ENCODE measurements around the gene KRTAP19-3. TPM values are rescaled to one million over a fixed set of nuclear protein-coding genes. Genes with fewer than 3 reads are reported as not detected.

KRTAP19-3 gene
- not detected in 2 replicates for total RNA-seq

GRCh38 chr21:30491963-30492428 is at the start of gene KRTAP19-3:
KRTAP19-3 (minus strand) TSS chr21:30492013; CDS start chr21:30491957, 56 bp downstream.

DNA sequence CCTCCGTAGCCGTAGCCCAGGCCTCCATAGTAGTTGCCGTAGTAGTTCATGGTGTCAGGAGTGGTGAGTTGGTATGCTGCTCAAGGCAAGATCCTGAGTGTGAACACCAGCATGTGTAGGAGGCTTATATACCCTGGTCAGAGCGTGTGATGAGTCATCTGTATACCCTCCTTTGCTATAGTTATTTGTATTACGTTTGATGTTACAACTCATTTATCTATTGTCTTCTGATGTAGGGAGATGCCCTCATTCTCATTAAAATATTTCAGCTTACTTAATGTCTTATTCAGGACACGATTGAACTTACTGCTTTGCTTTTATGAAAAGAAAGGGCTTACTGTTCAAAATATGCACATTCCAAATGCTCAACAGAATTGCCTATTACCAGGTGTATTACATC is 10.2 kb upstream of the KRTAP19-3 start, which contains the start of gene KRTAP19-5:
KRTAP19-5 (minus strand) TSS at position 101 of the 400 bp plus-strand sequence; CDS start at position 50, 51 bp downstream.

GRCh38 chr21:30497065-30497464 is 5.3 kb upstream of the KRTAP19-3 start, which contains the start of gene KRTAP19-4:
KRTAP19-4 (minus strand) TSS chr21:30497165; CDS start chr21:30497110, 55 bp downstream.

DNA sequence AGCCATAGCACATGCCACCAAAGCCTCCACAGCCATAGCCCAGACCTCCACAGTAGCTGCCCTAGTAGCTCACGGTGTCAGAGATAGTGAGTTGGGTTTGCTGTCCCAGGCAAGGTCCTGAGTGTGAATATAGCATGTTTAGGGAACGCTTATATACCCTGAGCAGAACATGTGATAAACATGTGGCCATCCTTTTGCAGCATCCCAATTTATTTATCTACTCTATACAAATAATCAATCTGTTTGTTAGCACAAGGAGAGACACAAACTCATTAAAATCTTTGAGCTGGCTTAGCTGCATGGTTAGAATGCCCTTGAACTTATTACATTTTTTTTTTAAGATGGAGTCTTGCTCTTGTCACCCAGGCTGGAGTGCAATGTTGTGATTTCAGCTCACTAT is 4.5 kb downstream of the KRTAP19-3 start, which contains the start of gene KRTAP19-2:
KRTAP19-2 (minus strand) TSS at position 101 of the 400 bp plus-strand sequence; CDS start at position 13, 88 bp downstream.

GRCh38 chr21:30480145-30480544 is 11.7 kb downstream of the KRTAP19-3 start, which contains the start of gene KRTAP19-1:
KRTAP19-1 (minus strand) TSS chr21:30480367; CDS start chr21:30480317, 50 bp downstream.

Other genes with a start within 250 kb of the KRTAP19-3 start
- gene KRTAP24-1, start 209.1 kb downstream of the KRTAP19-3 start, total RNA-seq = not detected in 2 replicates
- not detected in 2 replicates for gene KRTAP25-1, start 202.5 kb downstream of the KRTAP19-3 start, total RNA-seq
- gene KRTAP26-1, start 171.7 kb downstream of the KRTAP19-3 start, total RNA-seq = not detected in 2 replicates
- not detected in 2 replicates for gene KRTAP27-1, start 154.3 kb downstream of the KRTAP19-3 start, total RNA-seq
- gene KRTAP23-1, start 143.4 kb downstream of the KRTAP19-3 start, total RNA-seq = not detected in 2 replicates
- not detected in 2 replicates for gene KRTAP13-2, start 119.7 kb downstream of the KRTAP19-3 start, total RNA-seq
- not detected in 2 replicates for gene KRTAP13-1, start 96.0 kb downstream of the KRTAP19-3 start, total RNA-seq
- gene KRTAP13-3, start 66.1 kb downstream of the KRTAP19-3 start, total RNA-seq = not detected in 2 replicates
- not detected in 2 replicates for gene KRTAP13-4, start 61.8 kb downstream of the KRTAP19-3 start, total RNA-seq
- gene KRTAP15-1, start 51.7 kb downstream of the KRTAP19-3 start, total RNA-seq = not detected in 2 replicates
- not detected in 2 replicates for gene KRTAP19-1, start 11.6 kb downstream of the KRTAP19-3 start, total RNA-seq
- not detected in 2 replicates for gene KRTAP19-2, start 4.6 kb downstream of the KRTAP19-3 start, total RNA-seq
- gene KRTAP19-4, start 5.2 kb upstream of the KRTAP19-3 start, total RNA-seq = not detected in 2 replicates
- not detected in 2 replicates for gene KRTAP19-5, start 10.1 kb upstream of the KRTAP19-3 start, total RNA-seq
- gene KRTAP19-6, start 49.9 kb upstream of the KRTAP19-3 start, total RNA-seq = not detected in 2 replicates
- gene KRTAP19-7, start 69.3 kb upstream of the KRTAP19-3 start, total RNA-seq = not detected in 2 replicates
- gene KRTAP22-2, start 98.4 kb upstream of the KRTAP19-3 start, total RNA-seq = not detected in 2 replicates
- not detected in 2 replicates for gene KRTAP6-3, start 100.4 kb upstream of the KRTAP19-3 start, total RNA-seq
- not detected in 2 replicates for gene KRTAP6-2, start 106.9 kb upstream of the KRTAP19-3 start, total RNA-seq
- gene KRTAP22-1, start 109.1 kb upstream of the KRTAP19-3 start, total RNA-seq = not detected in 2 replicates
- not detected in 2 replicates for gene KRTAP6-1, start 121.9 kb upstream of the KRTAP19-3 start, total RNA-seq
- gene KRTAP20-1, start 124.4 kb upstream of the KRTAP19-3 start, total RNA-seq = not detected in 2 replicates
- not detected in 2 replicates for gene KRTAP20-4, start 128.6 kb upstream of the KRTAP19-3 start, total RNA-seq
- gene KRTAP20-2, start 143.2 kb upstream of the KRTAP19-3 start, total RNA-seq = not detected in 2 replicates
- not detected in 2 replicates for gene KRTAP20-3, start 150.9 kb upstream of the KRTAP19-3 start, total RNA-seq
- not detected in 2 replicates for gene KRTAP21-3, start 226.8 kb upstream of the KRTAP19-3 start, total RNA-seq